SK-N-SH (cell line): ENCODE data around the gene NGB. TPM values are rescaled to one million over a fixed set of nuclear protein-coding genes. Genes with fewer than 3 reads are reported as not detected.

Source experiments
- CTCF ChIA-PET: fragments of 300-600, 350-600 bp; formaldehyde crosslinking; extraction: SDS; loops from one replicate; lab custom pipeline; 2021; lab: Yijun Ruan, JAX
- POLR2A ChIA-PET: fragments of 350-600 bp; sonication (Branson Sonifier 250); formaldehyde crosslinking; extraction: SDS; loops from one replicate; lab custom pipeline; 2020; ENCODE audit warnings: antibody characterized with exemption, inconsistent platforms; lab: Yijun Ruan, JAX
- DNase-seq: peaks from one replicate; pipeline ENCODE4 v3.0.0; 2012
- H2AFZ ChIP-seq: fragments of 200-600 bp; sonication (generic); 2 replicates; pipeline ENCODE4 v1.8.1; 2016; ENCODE audit warnings: antibody characterized with exemption, mild to moderate bottlenecking, low read depth
- H3F3A ChIP-seq: fragments of 200-600 bp; sonication (generic); replicated peaks from 2 replicates; pipeline ENCODE3; 2016; ENCODE audit warnings: antibody characterized with exemption, mild to moderate bottlenecking; ENCODE audit not compliant: insufficient read depth
- H3K27ac ChIP-seq, 2 experiments: fragments of 200-500 bp in 1 of 2; fragments of 200-600 bp in 1 of 2; sonication (Bioruptor generic) in 1 of 2; sonication (generic), shearing (Covaris generic) in 1 of 2; 2 replicates each; pipeline versions ENCODE4 v1.5.1 to v1.6.1; 2014 to 2016; ENCODE audit warnings: low read depth in 2 of 2, inconsistent platforms in 1 of 2, low read length in 1 of 2, mild to moderate bottlenecking in 1 of 2, mixed read lengths in 1 of 2
- H3K27me3 ChIP-seq: fragments of 200-600 bp; sonication (generic), shearing (Covaris generic); 2 replicates; pipeline ENCODE4 v1.6.1; 2016; ENCODE audit warnings: mixed run types; ENCODE audit not compliant: insufficient read depth
- H3K36me3 ChIP-seq, 2 experiments: fragments of 200-500 bp in 1 of 2; fragments of 200-600 bp in 1 of 2; sonication (Bioruptor generic) in 1 of 2; sonication (generic) in 1 of 2; replicated peaks in 1 of 2; 2 replicates each; pipeline versions ENCODE3 to v1.5.1; 2014 to 2016; ENCODE audit warnings: low read length in 1 of 2, mild to moderate bottlenecking in 1 of 2; ENCODE audit not compliant: insufficient read depth in 2 of 2, control insufficient read depth in 1 of 2
- H3K4me1 ChIP-seq, 2 experiments: fragments of 200-500 bp in 1 of 2; fragments of 200-600 bp in 1 of 2; sonication (Bioruptor generic) in 1 of 2; sonication (generic), shearing (Covaris generic) in 1 of 2; 2 replicates each; pipeline versions ENCODE4 v1.5.1 to v1.6.1; 2014 to 2016; ENCODE audit warnings: low read depth in 1 of 2, low read length in 1 of 2, mixed run types in 1 of 2; ENCODE audit not compliant: insufficient read depth in 2 of 2, control insufficient read depth in 1 of 2
- H3K4me2 ChIP-seq: fragments of 200-600 bp; sonication (generic), shearing (Covaris generic); 2 replicates; pipeline ENCODE4 v1.6.1; 2017; ENCODE audit warnings: mixed run types
- H3K4me3 ChIP-seq, 2 experiments: fragments of 200-500 bp in 1 of 2; fragments of 200-600 bp in 1 of 2; sonication (Bioruptor generic) in 1 of 2; sonication (generic), shearing (Covaris generic) in 1 of 2; 2 replicates each; pipeline versions ENCODE4 v1.5.1 to v1.8.1; 2014 to 2016; ENCODE audit warnings: low read depth in 2 of 2, inconsistent platforms in 1 of 2, low read length in 1 of 2, mild to moderate bottlenecking in 1 of 2, mixed read lengths in 1 of 2, moderate library complexity in 1 of 2
- H3K79me2 ChIP-seq: fragments of 200-600 bp; sonication (generic); 2 replicates; pipeline ENCODE4 v1.8.1; 2017; ENCODE audit warnings: mild to moderate bottlenecking; ENCODE audit not compliant: insufficient read depth
- H3K9ac ChIP-seq: fragments of 200-600 bp; sonication (generic); 2 replicates; pipeline ENCODE4 v1.6.1; 2017; ENCODE audit warnings: mixed run types
- H3K9me2 ChIP-seq: fragments of 200-600 bp; sonication (generic); 2 replicates; pipeline ENCODE4 v1.6.1; 2017; ENCODE audit warnings: mixed run types
- H3K9me3 ChIP-seq: fragments of 200-600 bp; sonication (generic); 2 replicates; pipeline ENCODE4 v1.6.1; 2017; ENCODE audit warnings: mixed run types, mild to moderate bottlenecking, moderate library complexity
- H4K20me1 ChIP-seq: fragments of 200-600 bp; sonication (generic); 2 replicates; pipeline ENCODE4 v1.6.1; 2017; ENCODE audit warnings: mild to moderate bottlenecking, mixed run types; ENCODE audit not compliant: insufficient read depth
- CHD2 ChIP-seq: fragments of 150-350 bp; IDR thresholded peaks from 2 replicates; pipeline ENCODE4 v1.6.1; 2018; ENCODE audit warnings: low read length; ENCODE audit not compliant: partially characterized antibody
- ELF1 ChIP-seq: IDR thresholded peaks from 2 replicates; pipeline ENCODE4 v1.4.0; 2012
- EP300 ChIP-seq, 2 experiments: IDR thresholded peaks; 2 replicates each; pipeline versions ENCODE4 v1.4.0 to v1.6.1; 2012; ENCODE audit warnings: borderline replicate concordance in 1 of 2, low read depth in 1 of 2, low read length in 1 of 2
- FOSL2 ChIP-seq: IDR thresholded peaks from 2 replicates; pipeline ENCODE4 v1.4.0; 2012; ENCODE audit warnings: low read depth, mild to moderate bottlenecking, moderate library complexity, borderline replicate concordance
- FOXJ3 ChIP-seq: sonication (generic); formaldehyde crosslinking; IDR thresholded peaks from 2 replicates; pipeline ENCODE4 v1.5.1; 2020; ENCODE audit warnings: mild to moderate bottlenecking, missing genetic modification reagents
- FOXM1 ChIP-seq: IDR thresholded peaks from 2 replicates; pipeline ENCODE4 v1.4.0; 2012; ENCODE audit warnings: low read depth, mild to moderate bottlenecking
- GABPA ChIP-seq: IDR thresholded peaks from 2 replicates; pipeline ENCODE4 v1.4.0; 2012; ENCODE audit warnings: low read depth, mild to moderate bottlenecking
- GATA2 ChIP-seq: sonication (generic); formaldehyde crosslinking; IDR thresholded peaks from 2 replicates; pipeline ENCODE4 v1.5.0; 2020; ENCODE audit warnings: mild to moderate bottlenecking, missing genetic modification reagents
- JUND ChIP-seq: IDR thresholded peaks from 2 replicates; pipeline ENCODE4 v1.4.0; 2012
- MEF2A ChIP-seq: IDR thresholded peaks from 2 replicates; pipeline ENCODE4 v1.4.0; 2012; ENCODE audit warnings: low read depth, borderline replicate concordance
- MXI1 ChIP-seq: IDR thresholded peaks from 2 replicates; pipeline ENCODE4 v1.6.1; 2012; ENCODE audit warnings: mild to moderate bottlenecking, low read depth, low read length, improper control_type of control experiment
- NFIC ChIP-seq: IDR thresholded peaks from 2 replicates; pipeline ENCODE4 v1.4.0; 2012; ENCODE audit warnings: borderline replicate concordance
- NRF1 ChIP-seq: IDR thresholded peaks from 2 replicates; pipeline ENCODE4 v1.6.1; 2012; ENCODE audit warnings: low read depth, mild to moderate bottlenecking, low read length
- RFX5 ChIP-seq: IDR thresholded peaks from 2 replicates; pipeline ENCODE4 v1.6.1; 2012; ENCODE audit warnings: mild to moderate bottlenecking, improper control_type of control experiment, low read length
- SIN3A ChIP-seq: IDR thresholded peaks from 2 replicates; pipeline ENCODE4 v1.6.1; 2012; ENCODE audit warnings: low read depth, mild to moderate bottlenecking, low read length, moderate library complexity, borderline replicate concordance
- SMC3 ChIP-seq: IDR thresholded peaks from 2 replicates; pipeline ENCODE4 v1.6.1; 2012; ENCODE audit warnings: low read depth, low read length, improper control_type of control experiment
- TAF1 ChIP-seq: IDR thresholded peaks from 2 replicates; pipeline ENCODE4 v1.6.1; 2012; ENCODE audit warnings: low read depth, mild to moderate bottlenecking, low read length, moderate library complexity, borderline replicate concordance
- TEAD4 ChIP-seq: IDR thresholded peaks from 2 replicates; pipeline ENCODE4 v1.4.0; 2012; ENCODE audit warnings: mild to moderate bottlenecking, borderline replicate concordance; ENCODE audit not compliant: insufficient read depth
- WGBS: methylation state at CpG from one replicate; pipeline ENCODE4 v1.1.6; 2017; ENCODE audit warnings: low lambda C conversion rate; 5-methylcytosine and 5-hydroxymethylcytosine counted together
- polyA plus RNA-seq, 3 experiments: library from polyadenylated mRNA; depleted of rRNA; stranded (reverse); fragments of >200 nt; gene quantifications; 2 replicates each; pipeline ENCODE4 v1.2.3, GENCODE V29; 2012
- TF ChIP-seq, protein P1 (sequence below): fragments of 200-600 bp; sonication (generic); IDR thresholded peaks from 2 replicates; pipeline ENCODE4 v1.6.1; 2017; ENCODE audit warnings: antibody characterized with exemption, mild to moderate bottlenecking, moderate library complexity
- TF ChIP-seq, protein P2 (sequence below): IDR thresholded peaks from 2 replicates; pipeline ENCODE4 v1.6.1; 2012; ENCODE audit warnings: mild to moderate bottlenecking, low read depth, low read length, moderate library complexity
- TF ChIP-seq, protein P3 (sequence below): IDR thresholded peaks from 2 replicates; pipeline ENCODE4 v1.4.0; 2012; ENCODE audit warnings: low read depth, borderline replicate concordance
- TF ChIP-seq, protein P4 (sequence below): fragments of 150-350 bp; IDR thresholded peaks from 2 replicates; pipeline ENCODE4 v1.6.1; 2016; ENCODE audit warnings: mild to moderate bottlenecking, low read depth, low read length

The NGB gene
- polyA plus RNA-seq, 1 of the 3 experiments (the other 2 are of a cell fraction), result not detected

DNA sequence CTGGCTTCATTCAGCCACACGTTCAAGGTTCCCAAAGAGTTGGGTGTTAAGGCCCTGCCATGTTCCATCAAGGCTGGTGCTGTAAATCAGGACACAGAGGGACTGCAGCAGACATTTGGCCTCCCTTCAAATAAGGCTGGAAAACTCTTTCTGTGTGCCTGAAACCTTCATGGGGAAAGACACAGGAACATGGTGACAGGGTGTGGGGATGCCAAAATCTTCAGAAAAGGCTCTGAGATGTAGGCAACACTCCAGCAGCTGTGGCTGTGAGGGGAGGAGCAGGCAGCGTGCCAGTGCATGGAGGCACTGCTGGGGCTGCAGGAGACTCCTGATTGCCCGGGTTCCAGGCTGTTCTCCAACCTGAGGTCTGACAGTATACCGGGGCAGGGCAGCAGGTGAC, 34.7 kb upstream of the NGB start (continued):
- no peak for TF ChIP-seq MEF2A
- TF ChIP-seq GATA2 (CRISPR knock-in tag), result no peak
- no peak for TF ChIP-seq TEAD4
- TF ChIP-seq GABPA, result no peak

DNA sequence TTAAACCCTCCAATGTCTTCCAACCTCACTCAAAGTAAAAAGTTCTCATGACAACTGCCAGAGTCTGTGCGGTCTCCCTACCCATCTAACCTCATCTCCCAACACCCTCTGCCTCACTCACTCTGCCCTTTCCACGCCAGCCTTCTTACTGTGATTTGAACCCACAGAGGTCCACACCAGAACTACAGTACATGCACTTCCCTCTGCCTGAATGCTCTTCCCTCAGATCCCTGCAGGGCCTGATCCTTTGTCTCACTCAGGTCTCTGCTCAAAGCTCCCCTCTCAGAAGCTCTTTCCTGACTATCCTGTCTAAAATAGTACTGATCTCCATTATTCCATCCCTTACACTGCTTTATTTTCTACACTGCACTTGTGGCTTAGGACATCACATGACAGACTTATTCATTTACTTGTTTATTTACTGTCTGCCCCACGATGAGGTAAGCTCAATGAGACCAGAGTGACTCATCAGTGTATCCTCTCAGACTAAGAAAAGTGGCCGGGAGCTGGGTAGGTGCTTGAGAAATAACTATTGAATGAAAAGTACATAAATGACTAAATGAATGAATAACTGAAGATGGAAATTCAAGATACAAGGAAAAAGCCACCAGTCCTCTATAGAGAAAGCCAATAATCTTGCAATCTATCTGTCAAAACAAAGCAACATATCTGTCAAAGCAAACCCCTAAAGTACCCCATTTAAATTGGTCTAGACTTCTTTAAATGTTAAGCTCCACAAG, 32.6 kb upstream of the NGB start:
- peaks cover 11 to 31% of the 10 kb centered on the region in 2 experiments for H3K4me1 ChIP-seq
- H3F3A ChIP-seq, result peaks cover 24% of the 10 kb centered on the region
- peak overlapping the region; percentile 56 for H3K4me2 ChIP-seq
- no peak overlapping the region for H2AFZ ChIP-seq
- no peaks in the 10 kb centered on the region for H3K9me3 ChIP-seq
- CTCF ChIA-PET, result interaction anchor here (0.6 to 7.3 kb wide), 5 partner anchors 11 to 217 kb away, joined by 3 to 143 read pairs (median 3); no protein-coding TSS in a partner anchor
- 43% methylated on average over 4 of the region's 4 CpGs for WGBS
- no peak overlapping the region for H3K9ac ChIP-seq
- H3K36me3 ChIP-seq, result peaks cover 0 to 45% of the 10 kb centered on the region in 2 experiments
- H3K4me3 ChIP-seq, result 0 out of 4 replicates have a peak overlapping the region, but pooled peaks of 1 of the 2 experiments have one; percentile 3
- peaks cover 3% of the 10 kb centered on the region for H4K20me1 ChIP-seq
- H3K9me2 ChIP-seq, result no peaks in the 10 kb centered on the region
- peak overlapping the region; percentile 40 to 87; a peak in 3 of 4 replicates for H3K27ac ChIP-seq
- H3K27me3 ChIP-seq, result no peaks in the 10 kb centered on the region
- no peak for DNase-seq
- POLR2A ChIA-PET, result interaction anchor here (1.2 kb wide), 1 partner anchor 12 kb away, joined by 4 read pairs; no protein-coding TSS in a partner anchor
- no peaks in the 10 kb centered on the region for H3K79me2 ChIP-seq
- TF ChIP-seq RFX5 (no peak), ELF1 (no peak), GABPA (no peak), NFIC (peak; percentile 20; the same call in 1 of the 2 replicates), FOXJ3 (no peak), CHD2 (no peak), FOSL2 (peak; percentile 94), SMC3 (no peak), GATA2 (CRISPR knock-in tag) (no peak), TEAD4 (no peak), EP300 (IDR thresholded peaks at IDR 0.05; ENCODE audit: borderline replicate concordance in 1 of 2, low read depth in 1 of 2, low read length in 1 of 2) (peak in 1 of 2 experiments; percentile 46; a peak in 1 of 4 replicates), MXI1 (no peak), TAF1 (no peak), JUND (peak; percentile 91), NRF1 (no peak), SIN3A (no peak), FOXM1 (no peak), MEF2A (no peak)
- TF ChIP-seq, protein P1, sequence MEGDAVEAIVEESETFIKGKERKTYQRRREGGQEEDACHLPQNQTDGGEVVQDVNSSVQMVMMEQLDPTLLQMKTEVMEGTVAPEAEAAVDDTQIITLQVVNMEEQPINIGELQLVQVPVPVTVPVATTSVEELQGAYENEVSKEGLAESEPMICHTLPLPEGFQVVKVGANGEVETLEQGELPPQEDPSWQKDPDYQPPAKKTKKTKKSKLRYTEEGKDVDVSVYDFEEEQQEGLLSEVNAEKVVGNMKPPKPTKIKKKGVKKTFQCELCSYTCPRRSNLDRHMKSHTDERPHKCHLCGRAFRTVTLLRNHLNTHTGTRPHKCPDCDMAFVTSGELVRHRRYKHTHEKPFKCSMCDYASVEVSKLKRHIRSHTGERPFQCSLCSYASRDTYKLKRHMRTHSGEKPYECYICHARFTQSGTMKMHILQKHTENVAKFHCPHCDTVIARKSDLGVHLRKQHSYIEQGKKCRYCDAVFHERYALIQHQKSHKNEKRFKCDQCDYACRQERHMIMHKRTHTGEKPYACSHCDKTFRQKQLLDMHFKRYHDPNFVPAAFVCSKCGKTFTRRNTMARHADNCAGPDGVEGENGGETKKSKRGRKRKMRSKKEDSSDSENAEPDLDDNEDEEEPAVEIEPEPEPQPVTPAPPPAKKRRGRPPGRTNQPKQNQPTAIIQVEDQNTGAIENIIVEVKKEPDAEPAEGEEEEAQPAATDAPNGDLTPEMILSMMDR, result no peak
- TF ChIP-seq, protein P2, sequence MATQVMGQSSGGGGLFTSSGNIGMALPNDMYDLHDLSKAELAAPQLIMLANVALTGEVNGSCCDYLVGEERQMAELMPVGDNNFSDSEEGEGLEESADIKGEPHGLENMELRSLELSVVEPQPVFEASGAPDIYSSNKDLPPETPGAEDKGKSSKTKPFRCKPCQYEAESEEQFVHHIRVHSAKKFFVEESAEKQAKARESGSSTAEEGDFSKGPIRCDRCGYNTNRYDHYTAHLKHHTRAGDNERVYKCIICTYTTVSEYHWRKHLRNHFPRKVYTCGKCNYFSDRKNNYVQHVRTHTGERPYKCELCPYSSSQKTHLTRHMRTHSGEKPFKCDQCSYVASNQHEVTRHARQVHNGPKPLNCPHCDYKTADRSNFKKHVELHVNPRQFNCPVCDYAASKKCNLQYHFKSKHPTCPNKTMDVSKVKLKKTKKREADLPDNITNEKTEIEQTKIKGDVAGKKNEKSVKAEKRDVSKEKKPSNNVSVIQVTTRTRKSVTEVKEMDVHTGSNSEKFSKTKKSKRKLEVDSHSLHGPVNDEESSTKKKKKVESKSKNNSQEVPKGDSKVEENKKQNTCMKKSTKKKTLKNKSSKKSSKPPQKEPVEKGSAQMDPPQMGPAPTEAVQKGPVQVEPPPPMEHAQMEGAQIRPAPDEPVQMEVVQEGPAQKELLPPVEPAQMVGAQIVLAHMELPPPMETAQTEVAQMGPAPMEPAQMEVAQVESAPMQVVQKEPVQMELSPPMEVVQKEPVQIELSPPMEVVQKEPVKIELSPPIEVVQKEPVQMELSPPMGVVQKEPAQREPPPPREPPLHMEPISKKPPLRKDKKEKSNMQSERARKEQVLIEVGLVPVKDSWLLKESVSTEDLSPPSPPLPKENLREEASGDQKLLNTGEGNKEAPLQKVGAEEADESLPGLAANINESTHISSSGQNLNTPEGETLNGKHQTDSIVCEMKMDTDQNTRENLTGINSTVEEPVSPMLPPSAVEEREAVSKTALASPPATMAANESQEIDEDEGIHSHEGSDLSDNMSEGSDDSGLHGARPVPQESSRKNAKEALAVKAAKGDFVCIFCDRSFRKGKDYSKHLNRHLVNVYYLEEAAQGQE, result no peak
- TF ChIP-seq, protein P3, sequence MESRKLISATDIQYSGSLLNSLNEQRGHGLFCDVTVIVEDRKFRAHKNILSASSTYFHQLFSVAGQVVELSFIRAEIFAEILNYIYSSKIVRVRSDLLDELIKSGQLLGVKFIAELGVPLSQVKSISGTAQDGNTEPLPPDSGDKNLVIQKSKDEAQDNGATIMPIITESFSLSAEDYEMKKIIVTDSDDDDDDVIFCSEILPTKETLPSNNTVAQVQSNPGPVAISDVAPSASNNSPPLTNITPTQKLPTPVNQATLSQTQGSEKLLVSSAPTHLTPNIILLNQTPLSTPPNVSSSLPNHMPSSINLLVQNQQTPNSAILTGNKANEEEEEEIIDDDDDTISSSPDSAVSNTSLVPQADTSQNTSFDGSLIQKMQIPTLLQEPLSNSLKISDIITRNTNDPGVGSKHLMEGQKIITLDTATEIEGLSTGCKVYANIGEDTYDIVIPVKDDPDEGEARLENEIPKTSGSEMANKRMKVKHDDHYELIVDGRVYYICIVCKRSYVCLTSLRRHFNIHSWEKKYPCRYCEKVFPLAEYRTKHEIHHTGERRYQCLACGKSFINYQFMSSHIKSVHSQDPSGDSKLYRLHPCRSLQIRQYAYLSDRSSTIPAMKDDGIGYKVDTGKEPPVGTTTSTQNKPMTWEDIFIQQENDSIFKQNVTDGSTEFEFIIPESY, result no peak
- TF ChIP-seq, protein P4, sequence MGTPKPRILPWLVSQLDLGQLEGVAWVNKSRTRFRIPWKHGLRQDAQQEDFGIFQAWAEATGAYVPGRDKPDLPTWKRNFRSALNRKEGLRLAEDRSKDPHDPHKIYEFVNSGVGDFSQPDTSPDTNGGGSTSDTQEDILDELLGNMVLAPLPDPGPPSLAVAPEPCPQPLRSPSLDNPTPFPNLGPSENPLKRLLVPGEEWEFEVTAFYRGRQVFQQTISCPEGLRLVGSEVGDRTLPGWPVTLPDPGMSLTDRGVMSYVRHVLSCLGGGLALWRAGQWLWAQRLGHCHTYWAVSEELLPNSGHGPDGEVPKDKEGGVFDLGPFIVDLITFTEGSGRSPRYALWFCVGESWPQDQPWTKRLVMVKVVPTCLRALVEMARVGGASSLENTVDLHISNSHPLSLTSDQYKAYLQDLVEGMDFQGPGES, result no peak
